Liver (tissue), 3 donors: ENCODE measurements around the gene SPEN.
A peak's percentile ranks its signal among the peaks of the same experiment; 100 is the strongest.

ENCODE experiments used
- GABPA ChIP-seq, 2 donors: IDR thresholded peaks in 1 of 2; conservative IDR thresholded peaks in 1 of 2; 2 replicates each; pipeline ENCODE4 v1.6.1; 2016; ENCODE audit warnings: antibody characterized with exemption in 2 of 2, mild to moderate bottlenecking in 1 of 2, moderate library complexity in 1 of 2
- JUND ChIP-seq, 2 donors: IDR thresholded peaks; 2 replicates each; pipeline ENCODE4 v1.6.1; 2016; ENCODE audit warnings: antibody characterized with exemption in 2 of 2
- NR2F2 ChIP-seq: IDR thresholded peaks from 2 replicates; pipeline ENCODE4 v1.6.1; 2016; ENCODE audit warnings: antibody characterized with exemption
- RAD21 ChIP-seq, 2 donors: IDR thresholded peaks; 2 replicates each; pipeline ENCODE4 v1.6.1; 2016; ENCODE audit warnings: antibody characterized with exemption in 2 of 2, mild to moderate bottlenecking in 2 of 2
- RXRA ChIP-seq, 2 donors: IDR thresholded peaks; 2 replicates each; pipeline ENCODE4 v1.6.1; 2017 to 2018; ENCODE audit warnings: antibody characterized with exemption in 2 of 2, mild to moderate bottlenecking in 1 of 2
- YY1 ChIP-seq: IDR thresholded peaks from 2 replicates; pipeline ENCODE4 v1.6.1; 2016; ENCODE audit warnings: antibody characterized with exemption, mild to moderate bottlenecking
- TF ChIP-seq, protein P1 (sequence below): fragments of 150-350 bp; IDR thresholded peaks from 2 replicates; pipeline ENCODE4 v1.5.1; 2017; ENCODE audit warnings: improper control_type of control experiment, low read depth, low read length; ENCODE audit not compliant: missing input control
- TF ChIP-seq, protein P2 (sequence below): IDR thresholded peaks from 2 replicates; pipeline ENCODE4 v1.6.1; 2016; ENCODE audit warnings: antibody characterized with exemption
- TF ChIP-seq, protein P3 (sequence below): IDR thresholded peaks from 2 replicates; pipeline ENCODE4 v1.6.1; 2016; ENCODE audit warnings: antibody characterized with exemption, mild to moderate bottlenecking
- TF ChIP-seq, protein P4 (sequence below): IDR thresholded peaks from 2 replicates; pipeline ENCODE4 v1.6.1; 2016; ENCODE audit warnings: antibody characterized with exemption
- donor health status: healthy.
- donor health status: healthy.

DNA sequence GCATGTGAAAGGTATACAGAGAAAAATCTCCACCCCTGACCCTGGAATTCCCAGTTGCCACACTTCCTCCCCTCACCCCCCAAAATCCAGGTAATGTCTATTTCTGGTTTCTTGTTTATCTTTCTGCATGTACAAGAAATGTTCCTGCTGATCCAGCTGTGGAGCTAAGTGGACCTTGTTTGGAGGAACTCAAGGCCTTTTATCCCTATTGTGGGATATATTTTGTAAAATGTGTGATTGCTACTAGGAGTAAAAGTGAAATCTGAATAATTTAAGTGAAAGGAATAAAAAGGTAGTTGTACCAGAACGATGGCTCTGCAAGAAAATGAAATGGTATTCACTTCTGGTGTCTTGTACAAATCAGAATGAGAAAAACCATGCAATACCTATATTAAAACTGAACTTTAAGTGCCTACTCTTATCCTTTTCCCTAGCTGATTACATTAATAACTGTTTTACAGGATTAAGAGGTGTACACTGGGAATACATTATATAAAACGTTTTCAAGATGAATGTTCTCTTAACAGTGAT is 3.0 kb downstream of the SPEN start:
- TF ChIP-seq, protein P1, sequence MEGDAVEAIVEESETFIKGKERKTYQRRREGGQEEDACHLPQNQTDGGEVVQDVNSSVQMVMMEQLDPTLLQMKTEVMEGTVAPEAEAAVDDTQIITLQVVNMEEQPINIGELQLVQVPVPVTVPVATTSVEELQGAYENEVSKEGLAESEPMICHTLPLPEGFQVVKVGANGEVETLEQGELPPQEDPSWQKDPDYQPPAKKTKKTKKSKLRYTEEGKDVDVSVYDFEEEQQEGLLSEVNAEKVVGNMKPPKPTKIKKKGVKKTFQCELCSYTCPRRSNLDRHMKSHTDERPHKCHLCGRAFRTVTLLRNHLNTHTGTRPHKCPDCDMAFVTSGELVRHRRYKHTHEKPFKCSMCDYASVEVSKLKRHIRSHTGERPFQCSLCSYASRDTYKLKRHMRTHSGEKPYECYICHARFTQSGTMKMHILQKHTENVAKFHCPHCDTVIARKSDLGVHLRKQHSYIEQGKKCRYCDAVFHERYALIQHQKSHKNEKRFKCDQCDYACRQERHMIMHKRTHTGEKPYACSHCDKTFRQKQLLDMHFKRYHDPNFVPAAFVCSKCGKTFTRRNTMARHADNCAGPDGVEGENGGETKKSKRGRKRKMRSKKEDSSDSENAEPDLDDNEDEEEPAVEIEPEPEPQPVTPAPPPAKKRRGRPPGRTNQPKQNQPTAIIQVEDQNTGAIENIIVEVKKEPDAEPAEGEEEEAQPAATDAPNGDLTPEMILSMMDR, result no peak
- TF ChIP-seq RAD21 (IDR thresholded peaks at IDR 0.05) (no peak), NR2F2 (no peak), YY1 (no peak), RXRA (IDR thresholded peaks at IDR 0.05) (peak in 1 of 2 donors; percentile 25), JUND (IDR thresholded peaks at IDR 0.05) (peak in 1 of 2 donors; percentile 25), GABPA (IDR thresholded peaks at IDR 0.05 in 1 of 2, conservative IDR thresholded peaks at IDR 0.05 in 1 of 2) (no peak)
- TF ChIP-seq, protein P2, sequence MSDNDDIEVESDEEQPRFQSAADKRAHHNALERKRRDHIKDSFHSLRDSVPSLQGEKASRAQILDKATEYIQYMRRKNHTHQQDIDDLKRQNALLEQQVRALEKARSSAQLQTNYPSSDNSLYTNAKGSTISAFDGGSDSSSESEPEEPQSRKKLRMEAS, result no peak
- TF ChIP-seq, protein P3, sequence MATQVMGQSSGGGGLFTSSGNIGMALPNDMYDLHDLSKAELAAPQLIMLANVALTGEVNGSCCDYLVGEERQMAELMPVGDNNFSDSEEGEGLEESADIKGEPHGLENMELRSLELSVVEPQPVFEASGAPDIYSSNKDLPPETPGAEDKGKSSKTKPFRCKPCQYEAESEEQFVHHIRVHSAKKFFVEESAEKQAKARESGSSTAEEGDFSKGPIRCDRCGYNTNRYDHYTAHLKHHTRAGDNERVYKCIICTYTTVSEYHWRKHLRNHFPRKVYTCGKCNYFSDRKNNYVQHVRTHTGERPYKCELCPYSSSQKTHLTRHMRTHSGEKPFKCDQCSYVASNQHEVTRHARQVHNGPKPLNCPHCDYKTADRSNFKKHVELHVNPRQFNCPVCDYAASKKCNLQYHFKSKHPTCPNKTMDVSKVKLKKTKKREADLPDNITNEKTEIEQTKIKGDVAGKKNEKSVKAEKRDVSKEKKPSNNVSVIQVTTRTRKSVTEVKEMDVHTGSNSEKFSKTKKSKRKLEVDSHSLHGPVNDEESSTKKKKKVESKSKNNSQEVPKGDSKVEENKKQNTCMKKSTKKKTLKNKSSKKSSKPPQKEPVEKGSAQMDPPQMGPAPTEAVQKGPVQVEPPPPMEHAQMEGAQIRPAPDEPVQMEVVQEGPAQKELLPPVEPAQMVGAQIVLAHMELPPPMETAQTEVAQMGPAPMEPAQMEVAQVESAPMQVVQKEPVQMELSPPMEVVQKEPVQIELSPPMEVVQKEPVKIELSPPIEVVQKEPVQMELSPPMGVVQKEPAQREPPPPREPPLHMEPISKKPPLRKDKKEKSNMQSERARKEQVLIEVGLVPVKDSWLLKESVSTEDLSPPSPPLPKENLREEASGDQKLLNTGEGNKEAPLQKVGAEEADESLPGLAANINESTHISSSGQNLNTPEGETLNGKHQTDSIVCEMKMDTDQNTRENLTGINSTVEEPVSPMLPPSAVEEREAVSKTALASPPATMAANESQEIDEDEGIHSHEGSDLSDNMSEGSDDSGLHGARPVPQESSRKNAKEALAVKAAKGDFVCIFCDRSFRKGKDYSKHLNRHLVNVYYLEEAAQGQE, result peak; percentile 45
- TF ChIP-seq, protein P4, sequence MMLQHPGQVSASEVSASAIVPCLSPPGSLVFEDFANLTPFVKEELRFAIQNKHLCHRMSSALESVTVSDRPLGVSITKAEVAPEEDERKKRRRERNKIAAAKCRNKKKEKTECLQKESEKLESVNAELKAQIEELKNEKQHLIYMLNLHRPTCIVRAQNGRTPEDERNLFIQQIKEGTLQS, result no peak
